Osteoblast (primary cell): Measurements from ENCODE around the gene IL1RAPL1. TPM values are rescaled to one million over a fixed set of nuclear protein-coding genes. Genes with fewer than 3 reads are reported as not detected.

ENCODE experiments used
- DNase-seq: peaks from one replicate; pipeline ENCODE4 v3.0.0; 2011; ENCODE audit warnings: low spot score, mixed read lengths; ENCODE audit not compliant: insufficient read length; ENCODE audit errors: missing footprints
- H2AFZ ChIP-seq: 2 replicates; pipeline ENCODE4 v1.6.0; 2011; ENCODE audit warnings: mild to moderate bottlenecking, low read length
- H3K27ac ChIP-seq: 2 replicates; pipeline ENCODE4 v1.5.1; 2011; ENCODE audit warnings: mild to moderate bottlenecking, low read depth, low read length, moderate library complexity
- H3K27me3 ChIP-seq: 2 replicates; pipeline ENCODE4 v1.6.0; 2012; ENCODE audit warnings: mild to moderate bottlenecking, control low read depth, inconsistent platforms, low read length, moderate library complexity; ENCODE audit not compliant: insufficient read depth
- H3K36me3 ChIP-seq: 2 replicates; pipeline ENCODE4 v1.5.1; 2011; ENCODE audit warnings: mild to moderate bottlenecking, low read length, control low read depth, moderate library complexity; ENCODE audit not compliant: insufficient read depth
- H3K4me1 ChIP-seq: 2 replicates; pipeline ENCODE4 v1.5.1; 2011; ENCODE audit warnings: mild to moderate bottlenecking, low read length, control low read depth, moderate library complexity; ENCODE audit not compliant: insufficient read depth
- H3K4me2 ChIP-seq: 2 replicates; pipeline ENCODE4 v1.6.0; 2011; ENCODE audit warnings: mild to moderate bottlenecking, low read length; ENCODE audit not compliant: insufficient read depth
- H3K4me3 ChIP-seq: fragments of 200-600 bp; sonication (generic); 3 replicates; pipeline ENCODE4 v1.5.1; 2012; ENCODE audit warnings: mild to moderate bottlenecking, low read length, inconsistent platforms; ENCODE audit not compliant: insufficient read depth
- H3K79me2 ChIP-seq: 2 replicates; pipeline ENCODE4 v1.6.0; 2012; ENCODE audit warnings: mild to moderate bottlenecking, low read length, control low read depth, inconsistent platforms; ENCODE audit not compliant: insufficient read depth
- H3K9me3 ChIP-seq: 2 replicates; pipeline ENCODE4 v1.5.1; 2011; ENCODE audit warnings: low read depth, low read length, control low read depth
- H4K20me1 ChIP-seq: 2 replicates; pipeline ENCODE4 v1.6.0; 2012; ENCODE audit warnings: mild to moderate bottlenecking, low read length, control low read depth; ENCODE audit not compliant: insufficient read depth
- total RNA-seq: library from RNA; depleted of rRNA; stranded (reverse); fragments of >200 nt; gene quantifications from 2 replicates; pipeline ENCODE4 v1.2.3, GENCODE V29; 2012
- TF ChIP-seq, protein P1 (sequence below): IDR thresholded peaks from 2 replicates; pipeline ENCODE4 v1.5.1; 2011; ENCODE audit warnings: mild to moderate bottlenecking, low read depth, low read length, moderate library complexity; ENCODE audit errors: extremely low read depth

The IL1RAPL1 gene
- total RNA-seq, 1 donor = under 0.01 TPM

DNA sequence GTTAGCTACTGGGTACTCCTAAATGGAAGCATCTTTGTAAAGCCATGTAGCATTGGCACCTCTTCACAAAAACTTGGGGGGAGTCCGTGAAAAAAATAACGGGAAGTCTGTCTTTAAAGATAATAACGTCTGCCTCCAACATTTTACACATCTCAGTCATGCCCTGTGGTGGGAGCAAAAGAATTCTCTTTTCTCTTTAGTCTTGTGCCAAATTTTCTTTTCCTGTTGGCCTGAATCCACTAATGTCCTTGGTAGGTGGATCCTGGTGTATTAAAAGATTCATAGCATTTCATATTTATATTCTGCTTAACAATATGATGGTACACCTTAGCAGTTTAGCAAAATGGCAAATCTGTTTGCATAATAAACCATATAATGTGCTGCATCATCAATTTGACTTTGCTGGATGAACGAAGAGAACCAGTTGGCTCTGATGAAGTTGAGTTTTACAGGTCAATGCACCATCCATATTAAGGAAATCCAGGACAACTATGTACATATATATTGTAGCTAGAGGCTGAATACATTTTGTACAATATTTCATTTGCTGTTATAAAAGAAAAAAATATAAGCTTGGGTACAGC, 881.8 kb downstream of the IL1RAPL1 start:
- Histone ChIP-seq H3K4me1 (no peaks in the 10 kb centered on the region), H3K9me3 (no peaks in the 10 kb centered on the region), H3K4me3 (no peak overlapping the region), H3K4me2 (no peak overlapping the region), H3K27me3 (no peaks in the 10 kb centered on the region), H3K27ac (no peak overlapping the region), H2AFZ (no peak overlapping the region), H4K20me1 (no peaks in the 10 kb centered on the region), H3K36me3 (no peaks in the 10 kb centered on the region), H3K79me2 (no peaks in the 10 kb centered on the region)
- DNase-seq = no peak
- TF ChIP-seq, protein P1, sequence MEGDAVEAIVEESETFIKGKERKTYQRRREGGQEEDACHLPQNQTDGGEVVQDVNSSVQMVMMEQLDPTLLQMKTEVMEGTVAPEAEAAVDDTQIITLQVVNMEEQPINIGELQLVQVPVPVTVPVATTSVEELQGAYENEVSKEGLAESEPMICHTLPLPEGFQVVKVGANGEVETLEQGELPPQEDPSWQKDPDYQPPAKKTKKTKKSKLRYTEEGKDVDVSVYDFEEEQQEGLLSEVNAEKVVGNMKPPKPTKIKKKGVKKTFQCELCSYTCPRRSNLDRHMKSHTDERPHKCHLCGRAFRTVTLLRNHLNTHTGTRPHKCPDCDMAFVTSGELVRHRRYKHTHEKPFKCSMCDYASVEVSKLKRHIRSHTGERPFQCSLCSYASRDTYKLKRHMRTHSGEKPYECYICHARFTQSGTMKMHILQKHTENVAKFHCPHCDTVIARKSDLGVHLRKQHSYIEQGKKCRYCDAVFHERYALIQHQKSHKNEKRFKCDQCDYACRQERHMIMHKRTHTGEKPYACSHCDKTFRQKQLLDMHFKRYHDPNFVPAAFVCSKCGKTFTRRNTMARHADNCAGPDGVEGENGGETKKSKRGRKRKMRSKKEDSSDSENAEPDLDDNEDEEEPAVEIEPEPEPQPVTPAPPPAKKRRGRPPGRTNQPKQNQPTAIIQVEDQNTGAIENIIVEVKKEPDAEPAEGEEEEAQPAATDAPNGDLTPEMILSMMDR = no peak

DNA sequence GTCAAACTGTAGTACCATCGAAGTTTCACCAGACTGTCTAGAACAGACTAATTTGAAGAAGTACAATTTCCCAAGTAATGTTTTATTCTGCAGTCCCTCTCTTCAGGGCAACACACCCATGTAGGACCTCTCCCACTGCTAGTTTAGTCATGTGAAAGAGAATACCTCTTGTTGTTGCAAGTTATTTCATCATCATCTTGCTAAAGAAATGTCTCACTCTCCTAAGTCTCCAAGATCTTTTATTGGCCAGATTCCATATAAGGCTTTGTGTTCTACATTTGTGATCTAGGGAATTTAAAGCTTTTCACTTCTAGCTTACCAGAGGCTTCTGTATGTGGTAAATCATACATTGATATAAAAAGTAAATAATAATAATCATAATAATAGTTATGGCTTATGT, 882.8 kb downstream of the IL1RAPL1 start:
- TF ChIP-seq, protein P1 = no peak
- H2AFZ ChIP-seq = no peak overlapping the region
- no peak overlapping the region for H3K4me2 ChIP-seq
- no peaks in the 10 kb centered on the region for H3K36me3 ChIP-seq
- no peaks in the 10 kb centered on the region for H3K27me3 ChIP-seq
- H4K20me1 ChIP-seq = no peaks in the 10 kb centered on the region
- no peaks in the 10 kb centered on the region for H3K79me2 ChIP-seq
- no peaks in the 10 kb centered on the region for H3K4me1 ChIP-seq
- H3K27ac ChIP-seq = no peak overlapping the region
- no peaks in the 10 kb centered on the region for H3K9me3 ChIP-seq
- DNase-seq = no peak
- no peak overlapping the region for H3K4me3 ChIP-seq

DNA sequence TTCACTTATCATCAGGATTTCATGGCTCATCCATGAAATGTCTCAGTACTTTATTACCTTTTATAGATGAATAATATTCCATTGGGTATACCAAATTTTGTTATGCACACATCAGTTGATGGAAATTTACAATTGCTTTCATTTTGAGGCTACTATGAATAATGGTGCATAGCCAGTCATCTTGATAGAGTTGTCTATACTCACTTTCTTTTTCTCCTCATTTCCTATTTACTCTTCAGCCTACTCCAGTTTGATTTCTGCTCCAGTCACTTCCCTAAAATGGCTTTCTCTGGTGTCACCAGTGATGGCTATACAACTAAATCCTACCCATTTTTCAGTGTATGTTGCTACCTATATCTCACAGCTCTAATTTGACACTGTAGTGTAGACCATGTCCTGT, 884.6 kb downstream of the IL1RAPL1 start:
- no peaks in the 10 kb centered on the region for H4K20me1 ChIP-seq
- TF ChIP-seq, protein P1 = no peak
- DNase-seq = no peak
- H2AFZ ChIP-seq = no peak overlapping the region
- H3K36me3 ChIP-seq = no peaks in the 10 kb centered on the region
- H3K9me3 ChIP-seq = no peaks in the 10 kb centered on the region
- H3K4me2 ChIP-seq = no peak overlapping the region
- no peak overlapping the region for H3K4me3 ChIP-seq
- no peaks in the 10 kb centered on the region for H3K27me3 ChIP-seq
- H3K27ac ChIP-seq = no peak overlapping the region
- no peaks in the 10 kb centered on the region for H3K79me2 ChIP-seq
- no peaks in the 10 kb centered on the region for H3K4me1 ChIP-seq

DNA sequence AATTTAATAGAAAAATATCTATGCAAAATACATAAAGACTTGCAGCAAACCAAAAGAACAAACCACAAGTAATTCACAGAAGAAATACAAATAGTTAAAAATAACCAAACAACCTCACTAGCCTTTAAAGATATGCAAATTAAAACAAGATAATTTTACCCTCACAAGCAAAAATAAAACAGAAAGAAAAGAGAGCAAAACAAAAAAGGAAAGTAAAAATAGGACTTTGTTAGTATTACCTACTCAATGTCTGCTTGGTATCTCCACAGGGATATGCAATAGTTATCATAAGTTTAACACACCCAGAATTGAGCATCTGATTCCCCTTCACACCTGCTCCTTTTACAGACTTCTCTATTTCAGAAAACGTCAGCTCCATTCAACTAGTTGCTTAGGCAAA, 890.6 kb downstream of the IL1RAPL1 start:
- H3K4me3 ChIP-seq = no peak overlapping the region
- H3K79me2 ChIP-seq = no peaks in the 10 kb centered on the region
- no peaks in the 10 kb centered on the region for H3K4me1 ChIP-seq
- no peaks in the 10 kb centered on the region for H4K20me1 ChIP-seq
- no peaks in the 10 kb centered on the region for H3K27me3 ChIP-seq
- H3K27ac ChIP-seq = no peak overlapping the region
- no peak for DNase-seq
- no peak overlapping the region for H2AFZ ChIP-seq
- TF ChIP-seq, protein P1 = no peak
- H3K4me2 ChIP-seq = no peak overlapping the region
- no peaks in the 10 kb centered on the region for H3K36me3 ChIP-seq
- no peaks in the 10 kb centered on the region for H3K9me3 ChIP-seq
